ENCODE results near the gene HTR5A.

DNA sequence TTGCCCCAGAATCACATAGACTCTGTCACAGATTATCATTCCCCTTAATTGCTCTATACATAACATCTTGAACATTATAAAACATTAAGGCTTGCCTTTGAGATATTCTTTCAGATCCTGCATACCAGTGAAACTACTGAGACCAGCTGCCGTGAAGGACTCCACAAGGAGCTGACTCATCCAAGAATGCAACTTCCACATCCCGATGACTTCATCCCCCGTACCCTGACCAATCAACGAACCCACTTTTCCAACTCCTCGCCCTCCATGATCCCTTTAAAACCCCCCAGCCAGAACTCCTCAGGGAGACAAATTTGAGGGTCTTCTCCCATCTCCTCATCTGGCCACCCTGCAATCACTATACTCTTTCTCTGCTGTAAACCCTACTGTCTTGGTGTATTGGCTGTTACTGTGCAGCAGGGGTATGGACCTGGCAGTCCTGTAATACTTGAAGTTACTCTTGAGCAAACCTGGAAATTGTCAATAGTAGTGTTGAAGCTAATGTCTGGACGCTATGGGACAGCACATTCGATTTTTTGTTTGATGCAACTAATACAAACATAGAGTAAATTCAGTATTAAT, 49.8 kb downstream of the HTR5A start:
- no peak for TF ChIP-seq EP300 (IDR thresholded peaks at IDR 0.05; ENCODE audit: borderline replicate concordance)
- no peak for TF ChIP-seq YY1 (IDR thresholded peaks at IDR 0.05; ENCODE audit: low read depth)
- no peak for TF ChIP-seq TAF1 (IDR thresholded peaks at IDR 0.05; ENCODE audit: low read depth)
- TF ChIP-seq FOXM1 (IDR thresholded peaks at IDR 0.05; ENCODE audit: borderline replicate concordance, low read depth) = no peak
- no peak for TF ChIP-seq CEBPB (IDR thresholded peaks at IDR 0.05)
- no peak for TF ChIP-seq RAD21 (IDR thresholded peaks at IDR 0.05; ENCODE audit: low read depth)
- no peak for TF ChIP-seq EGR1 (IDR thresholded peaks at IDR 0.05)
- TF ChIP-seq, protein P1, sequence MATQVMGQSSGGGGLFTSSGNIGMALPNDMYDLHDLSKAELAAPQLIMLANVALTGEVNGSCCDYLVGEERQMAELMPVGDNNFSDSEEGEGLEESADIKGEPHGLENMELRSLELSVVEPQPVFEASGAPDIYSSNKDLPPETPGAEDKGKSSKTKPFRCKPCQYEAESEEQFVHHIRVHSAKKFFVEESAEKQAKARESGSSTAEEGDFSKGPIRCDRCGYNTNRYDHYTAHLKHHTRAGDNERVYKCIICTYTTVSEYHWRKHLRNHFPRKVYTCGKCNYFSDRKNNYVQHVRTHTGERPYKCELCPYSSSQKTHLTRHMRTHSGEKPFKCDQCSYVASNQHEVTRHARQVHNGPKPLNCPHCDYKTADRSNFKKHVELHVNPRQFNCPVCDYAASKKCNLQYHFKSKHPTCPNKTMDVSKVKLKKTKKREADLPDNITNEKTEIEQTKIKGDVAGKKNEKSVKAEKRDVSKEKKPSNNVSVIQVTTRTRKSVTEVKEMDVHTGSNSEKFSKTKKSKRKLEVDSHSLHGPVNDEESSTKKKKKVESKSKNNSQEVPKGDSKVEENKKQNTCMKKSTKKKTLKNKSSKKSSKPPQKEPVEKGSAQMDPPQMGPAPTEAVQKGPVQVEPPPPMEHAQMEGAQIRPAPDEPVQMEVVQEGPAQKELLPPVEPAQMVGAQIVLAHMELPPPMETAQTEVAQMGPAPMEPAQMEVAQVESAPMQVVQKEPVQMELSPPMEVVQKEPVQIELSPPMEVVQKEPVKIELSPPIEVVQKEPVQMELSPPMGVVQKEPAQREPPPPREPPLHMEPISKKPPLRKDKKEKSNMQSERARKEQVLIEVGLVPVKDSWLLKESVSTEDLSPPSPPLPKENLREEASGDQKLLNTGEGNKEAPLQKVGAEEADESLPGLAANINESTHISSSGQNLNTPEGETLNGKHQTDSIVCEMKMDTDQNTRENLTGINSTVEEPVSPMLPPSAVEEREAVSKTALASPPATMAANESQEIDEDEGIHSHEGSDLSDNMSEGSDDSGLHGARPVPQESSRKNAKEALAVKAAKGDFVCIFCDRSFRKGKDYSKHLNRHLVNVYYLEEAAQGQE (IDR thresholded peaks at IDR 0.05; ENCODE audit: low read depth) = no peak
- no peak for TF ChIP-seq TCF12 (IDR thresholded peaks at IDR 0.05; ENCODE audit: low read depth)
- TF ChIP-seq ZBTB7A (IDR thresholded peaks at IDR 0.05; ENCODE audit: low read depth) = no peak
- TF ChIP-seq CREB1 (IDR thresholded peaks at IDR 0.05; ENCODE audit: low read depth) = no peak
- TF ChIP-seq, protein P2, sequence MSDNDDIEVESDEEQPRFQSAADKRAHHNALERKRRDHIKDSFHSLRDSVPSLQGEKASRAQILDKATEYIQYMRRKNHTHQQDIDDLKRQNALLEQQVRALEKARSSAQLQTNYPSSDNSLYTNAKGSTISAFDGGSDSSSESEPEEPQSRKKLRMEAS (IDR thresholded peaks at IDR 0.05) = no peak
